ENCODE results near the gene RNF150.

GRCh38 chr4:140969296-140969695 lies 164.0 kb downstream of the RNF150 start:
- TF ChIP-seq RAD21 (conservative IDR thresholded peaks at IDR 0.05) = no peak
- TF ChIP-seq CTCF (IDR thresholded peaks at IDR 0.05; ENCODE audit: poor library complexity, severe bottlenecking) = no peak
- TF ChIP-seq TAF1 (IDR thresholded peaks at IDR 0.05; ENCODE audit: low read depth) = no peak
- no peak for TF ChIP-seq EP300 (conservative IDR thresholded peaks at IDR 0.05; ENCODE audit: poor library complexity, severe bottlenecking)
- TF ChIP-seq SMC3 (conservative IDR thresholded peaks at IDR 0.05; ENCODE audit: poor library complexity) = no peak
- no peak for TF ChIP-seq EZH2 (IDR thresholded peaks at IDR 0.05; ENCODE audit: borderline replicate concordance, insufficient read depth, low read length, poor library complexity, severe bottlenecking)
- no peak for TF ChIP-seq REST (IDR thresholded peaks at IDR 0.05; ENCODE audit: borderline replicate concordance)

Measured in neural cell (in vitro differentiated cells).